H54 (cell line): Measurements from ENCODE around the gene WWOX.

Experiments used
- DNase-seq: peaks from one replicate; pipeline ENCODE4 v3.0.0; 2011; ENCODE audit warnings: low spot score, mixed read lengths; ENCODE audit not compliant: insufficient read length
- FAIRE-seq: peaks from 3 replicates; lab custom pipeline; 2011; peaks lifted over from hg19 to GRCh38; lab: Jason Lieb, UNC
- POLR2A ChIP-seq: IDR thresholded peaks from 2 replicates; pipeline ENCODE4 v1.6.1; 2011; ENCODE audit warnings: low read depth, mild to moderate bottlenecking, low read length

WWOX gene

GRCh38 chr16:78992001-78992400 lies 892.5 kb downstream of the WWOX start:
- no peak for TF ChIP-seq POLR2A
- FAIRE-seq (no peak), DNase-seq (no peak)

- no peak for TF ChIP-seq POLR2A
- DNase-seq = no peak
- FAIRE-seq = no peak
Observed at GRCh38 chr16:78993346-78993745, 893.9 kb downstream of the WWOX start.

GRCh38 chr16:78994135-78994745 lies 894.8 kb downstream of the WWOX start:
- FAIRE-seq (no peak), DNase-seq (no peak)
- TF ChIP-seq POLR2A = no peak

- no peak for TF ChIP-seq POLR2A
- FAIRE-seq = no peak
- no peak for DNase-seq
Observed at GRCh38 chr16:78995441-78995840, 896.0 kb downstream of the WWOX start.

- no peak for TF ChIP-seq POLR2A
- DNase-seq (no peak), FAIRE-seq (no peak)
Observed at GRCh38 chr16:78996790-78997189, 897.3 kb downstream of the WWOX start.

- TF ChIP-seq POLR2A = no peak
- FAIRE-seq (no peak), DNase-seq (no peak)
Observed at GRCh38 chr16:78998879-78999278, 899.4 kb downstream of the WWOX start.

- no peak for TF ChIP-seq POLR2A
- no peak for FAIRE-seq
Observed at GRCh38 chr16:79001156-79001967, 901.9 kb downstream of the WWOX start.

GRCh38 chr16:79003026-79003609 lies 903.7 kb downstream of the WWOX start:
- FAIRE-seq = no peak

More at GRCh38 chr16:79001156-79001967, 901.9 kb downstream of the WWOX start:
- DNase-seq = no peak

GRCh38 chr16:79004309-79004708 lies 904.9 kb downstream of the WWOX start:
- FAIRE-seq (no peak), DNase-seq (no peak)
- TF ChIP-seq POLR2A = no peak

More at GRCh38 chr16:79003026-79003609, 903.7 kb downstream of the WWOX start:
- no peak for TF ChIP-seq POLR2A
- no peak for DNase-seq

GRCh38 chr16:79005096-79005495 lies 905.6 kb downstream of the WWOX start:
- FAIRE-seq (no peak), DNase-seq (no peak)
- TF ChIP-seq POLR2A = no peak

- no peak for DNase-seq
- no peak for FAIRE-seq
- TF ChIP-seq POLR2A = no peak
Observed at GRCh38 chr16:79006206-79006605, 906.8 kb downstream of the WWOX start.

GRCh38 chr16:79006765-79007164 lies 907.3 kb downstream of the WWOX start:
- DNase-seq (no peak), FAIRE-seq (no peak)
- no peak for TF ChIP-seq POLR2A

- FAIRE-seq (no peak), DNase-seq (no peak)
- no peak for TF ChIP-seq POLR2A
Observed at GRCh38 chr16:79007614-79008013, 908.2 kb downstream of the WWOX start.
